GM19025 (cell line): ENCODE results near the gene MACROD2.
"Not testable (repeated sequence)": the region's sequence is repeated elsewhere in the genome, so short reads cannot be mapped to it uniquely, and the experiment has no call there.

Experiments
- ATAC-seq: cut with Tn5 transposase; IDR thresholded peaks from one replicate; pipeline ENCODE4 v1.9.1; 2021; ENCODE audit warnings: mild to moderate bottlenecking, low read depth, moderate library complexity; ENCODE audit not compliant: unreplicated experiment

Gene MACROD2

DNA sequence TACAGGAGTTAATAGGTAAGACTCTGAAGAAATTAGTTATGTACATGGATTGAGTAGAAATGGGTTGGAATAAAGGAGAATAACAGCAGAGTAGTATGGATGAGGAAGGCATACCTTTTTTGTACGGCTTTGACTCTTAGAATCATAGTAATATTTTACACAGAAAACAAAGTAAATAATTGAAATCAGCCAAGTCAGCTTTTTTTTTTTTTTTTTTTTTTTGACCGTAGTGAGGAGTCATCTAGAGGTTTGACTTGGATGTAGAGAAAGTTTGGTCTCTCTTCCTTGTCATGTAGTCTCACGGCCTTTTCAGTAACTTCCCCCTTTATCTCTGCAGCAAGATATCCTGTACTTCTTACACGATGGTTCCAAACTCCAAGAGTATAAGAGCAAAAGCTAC lies 183.2 kb downstream of the MACROD2 start:
- ATAC-seq = no peak

- no peak for ATAC-seq
These were observed 183.6 kb downstream of the MACROD2 start for GRCh38 chr20:14178952-14179351.

DNA sequence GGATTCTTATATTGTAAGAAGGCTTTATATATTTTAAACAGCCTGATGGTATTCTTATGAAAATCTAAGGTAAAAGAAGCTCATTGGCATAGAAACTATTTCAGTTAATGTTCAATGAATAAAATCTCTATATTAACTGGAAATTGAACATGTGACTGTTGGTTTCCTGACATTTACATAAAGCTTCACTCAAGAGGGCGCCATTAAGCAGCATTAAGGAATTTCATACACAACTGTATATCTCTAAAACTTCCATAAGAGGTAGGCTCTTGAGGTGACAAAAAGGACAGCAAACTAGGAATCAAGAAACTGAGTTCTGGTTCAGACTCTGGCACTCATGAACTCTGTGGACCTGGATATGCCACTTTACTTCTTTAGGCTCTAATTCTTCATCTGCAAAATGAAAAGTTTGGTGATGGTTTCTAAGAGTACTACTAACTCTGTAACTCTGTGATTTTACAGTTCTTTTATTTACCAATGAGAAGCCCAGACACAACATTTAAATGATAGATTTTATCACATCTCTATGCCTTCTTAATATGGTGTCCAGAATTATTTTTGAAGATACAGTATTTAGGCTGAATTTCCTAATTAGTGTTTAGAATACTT lies 194.6 kb downstream of the MACROD2 start:
- ATAC-seq = no peak

GRCh38 chr20:14191559-14191958 lies 196.2 kb downstream of the MACROD2 start:
- no peak for ATAC-seq

DNA sequence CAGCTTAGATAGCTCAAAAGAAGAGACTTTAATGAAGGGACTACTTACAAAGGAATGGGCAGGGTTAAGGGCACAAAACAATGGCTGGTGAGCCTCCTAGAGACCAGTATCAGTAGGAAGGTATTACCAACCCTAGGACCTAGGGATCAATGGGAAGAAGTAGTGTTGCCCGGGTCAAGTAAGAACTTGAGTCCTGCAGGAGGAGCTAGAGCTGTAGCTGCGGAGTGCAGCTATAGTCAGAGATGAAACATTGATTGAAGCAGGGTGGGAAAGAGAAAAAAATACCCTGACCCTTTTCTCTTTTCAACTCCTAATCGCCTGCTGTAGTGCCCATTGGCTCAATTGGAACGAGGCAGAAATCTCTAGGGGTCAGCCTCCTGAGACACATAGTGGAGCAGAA lies 198.1 kb downstream of the MACROD2 start:
- ATAC-seq = no peak

- ATAC-seq = no peak
These were observed 198.6 kb downstream of the MACROD2 start for GRCh38 chr20:14193885-14194284.

DNA sequence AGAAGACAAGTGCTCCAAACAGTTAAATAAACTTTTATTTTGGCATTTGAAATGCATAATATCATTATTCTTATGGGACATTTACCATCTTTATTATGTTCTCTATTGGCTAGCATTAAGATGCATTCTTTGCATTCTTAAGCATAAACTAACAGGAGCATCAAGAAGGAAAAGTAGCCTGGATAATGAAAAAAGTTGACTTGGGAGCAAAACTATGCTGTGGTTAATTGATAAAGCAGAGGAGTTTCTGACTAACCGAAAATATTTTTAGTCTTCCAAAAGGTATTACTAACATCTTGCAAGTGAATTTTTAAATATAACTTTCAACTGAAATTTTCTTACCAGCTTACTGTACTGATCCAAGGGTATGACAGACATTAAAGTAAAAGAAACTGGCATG lies 201.8 kb downstream of the MACROD2 start:
- ATAC-seq = no peak

GRCh38 chr20:14198416-14198815 lies 203.1 kb downstream of the MACROD2 start:
- ATAC-seq = no peak

GRCh38 chr20:14199111-14199510 lies 203.8 kb downstream of the MACROD2 start:
- no peak for ATAC-seq

DNA sequence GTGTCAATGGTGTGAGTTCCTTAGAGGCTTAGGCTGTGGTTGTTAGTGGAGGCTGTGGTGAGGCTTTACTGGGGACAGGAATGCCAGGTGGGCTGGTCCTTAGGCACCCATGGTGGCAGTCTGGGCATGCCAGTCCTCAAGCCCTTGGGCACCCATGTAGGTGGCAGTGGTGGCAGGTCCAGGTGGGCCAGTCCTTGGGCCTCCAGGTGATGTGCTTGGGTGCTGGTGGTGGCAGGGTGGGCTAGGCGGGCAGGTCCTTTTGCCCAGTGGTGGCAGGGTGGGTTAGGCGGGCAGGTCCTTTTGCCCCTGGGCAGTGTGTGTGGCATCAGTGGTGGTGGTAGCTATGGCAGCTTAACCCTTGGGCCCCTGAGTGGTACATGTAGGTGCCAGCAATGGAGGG lies 208.3 kb downstream of the MACROD2 start:
- no peak for ATAC-seq

- no peak for ATAC-seq
These were observed 212.3 kb downstream of the MACROD2 start for GRCh38 chr20:14207591-14207990.

DNA sequence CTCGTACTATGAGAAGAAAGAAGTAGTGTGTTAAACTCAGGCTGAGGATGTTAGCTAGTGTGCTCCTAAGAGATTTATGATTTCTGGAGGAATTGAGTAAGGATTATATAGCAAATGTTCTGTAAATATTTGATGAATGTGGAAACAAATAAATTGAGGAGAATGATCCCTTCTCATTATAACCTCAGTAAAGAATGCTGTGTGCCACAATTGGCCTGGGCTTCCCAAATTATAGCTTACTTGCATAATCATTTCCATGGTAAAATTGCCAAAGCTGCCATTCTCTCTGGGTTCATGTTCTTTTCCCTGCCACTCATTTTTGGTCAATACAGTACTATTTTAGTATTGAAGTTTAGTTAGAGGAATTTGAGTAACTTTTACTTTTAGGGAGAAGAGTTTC lies 213.6 kb downstream of the MACROD2 start:
- no peak for ATAC-seq

DNA sequence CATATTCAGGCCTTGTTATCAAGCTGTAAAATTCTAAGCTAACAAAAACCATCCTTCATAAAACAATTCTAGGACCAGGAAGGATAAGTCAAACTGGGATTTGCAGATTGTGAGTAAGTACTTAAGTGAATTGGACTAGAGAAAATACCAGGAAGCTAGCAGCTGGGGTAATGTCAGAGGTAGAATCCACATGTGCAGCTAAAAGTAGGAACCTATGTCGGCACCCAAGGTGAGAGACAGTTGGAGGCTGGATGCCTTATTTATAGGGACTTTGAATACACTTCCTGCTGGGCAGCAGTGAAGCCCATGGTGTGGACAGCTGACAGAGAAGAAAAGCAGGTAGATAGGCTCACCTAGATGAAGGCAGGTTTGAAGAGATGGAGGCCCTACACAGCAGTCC lies 214.8 kb downstream of the MACROD2 start:
- no peak for ATAC-seq

GRCh38 chr20:14214046-14214445 lies 218.7 kb downstream of the MACROD2 start:
- ATAC-seq = no peak

- ATAC-seq = not testable (repeated sequence)
These were observed 220.6 kb downstream of the MACROD2 start for GRCh38 chr20:14215880-14216279.

DNA sequence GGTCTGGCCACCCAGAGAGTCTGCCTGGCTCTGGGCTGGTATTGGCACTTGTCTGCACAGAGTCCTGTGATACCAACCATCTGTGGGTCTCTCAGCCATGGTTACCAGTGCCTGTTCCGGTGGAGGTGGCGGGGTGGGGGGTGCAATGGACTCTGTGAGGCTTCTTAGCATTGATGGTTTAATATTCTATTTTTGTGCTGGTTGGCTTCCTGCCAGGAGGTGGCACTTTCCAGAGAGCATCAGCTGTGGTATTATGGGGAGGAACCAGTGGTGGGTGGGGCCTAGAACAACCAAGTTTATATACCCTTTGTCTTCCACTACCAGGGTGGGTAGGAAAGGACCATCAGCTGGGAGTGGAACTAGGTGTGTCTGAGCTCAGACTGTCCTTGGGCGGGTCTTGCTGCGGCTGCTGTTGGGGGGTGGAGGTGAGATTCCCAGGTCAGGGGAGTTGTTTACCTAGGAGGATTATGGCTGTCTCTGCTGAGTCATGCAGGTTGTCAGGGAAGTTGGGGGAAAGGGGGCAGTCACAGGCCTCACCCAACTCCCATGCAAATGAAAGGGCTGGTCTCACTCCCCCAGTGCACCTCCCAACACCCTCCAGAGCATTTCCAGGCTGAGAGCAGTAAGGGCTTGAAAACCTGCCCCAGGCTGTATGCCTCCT lies 224.6 kb downstream of the MACROD2 start:
- no peak for ATAC-seq

DNA sequence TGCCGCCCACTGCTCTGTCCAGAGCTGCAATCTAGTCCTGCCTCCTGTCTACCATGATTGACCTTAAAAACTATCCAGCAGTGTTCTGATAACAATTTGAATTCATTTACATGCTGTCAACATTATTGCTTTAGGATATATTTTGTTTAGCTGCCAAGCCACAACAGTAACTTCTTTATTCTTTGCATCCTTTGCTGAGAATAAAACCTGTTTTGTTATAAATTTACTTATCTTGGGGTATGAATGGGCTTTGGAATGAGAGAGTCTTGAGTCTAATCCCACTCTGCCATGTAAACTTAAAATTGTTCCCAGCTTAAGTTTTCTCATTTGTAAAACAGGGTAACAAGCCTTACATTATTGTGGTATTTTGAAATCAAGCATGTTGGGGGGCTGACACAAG lies 225.7 kb downstream of the MACROD2 start:
- ATAC-seq = no peak

GRCh38 chr20:14223806-14224205 lies 228.5 kb downstream of the MACROD2 start:
- no peak for ATAC-seq

DNA sequence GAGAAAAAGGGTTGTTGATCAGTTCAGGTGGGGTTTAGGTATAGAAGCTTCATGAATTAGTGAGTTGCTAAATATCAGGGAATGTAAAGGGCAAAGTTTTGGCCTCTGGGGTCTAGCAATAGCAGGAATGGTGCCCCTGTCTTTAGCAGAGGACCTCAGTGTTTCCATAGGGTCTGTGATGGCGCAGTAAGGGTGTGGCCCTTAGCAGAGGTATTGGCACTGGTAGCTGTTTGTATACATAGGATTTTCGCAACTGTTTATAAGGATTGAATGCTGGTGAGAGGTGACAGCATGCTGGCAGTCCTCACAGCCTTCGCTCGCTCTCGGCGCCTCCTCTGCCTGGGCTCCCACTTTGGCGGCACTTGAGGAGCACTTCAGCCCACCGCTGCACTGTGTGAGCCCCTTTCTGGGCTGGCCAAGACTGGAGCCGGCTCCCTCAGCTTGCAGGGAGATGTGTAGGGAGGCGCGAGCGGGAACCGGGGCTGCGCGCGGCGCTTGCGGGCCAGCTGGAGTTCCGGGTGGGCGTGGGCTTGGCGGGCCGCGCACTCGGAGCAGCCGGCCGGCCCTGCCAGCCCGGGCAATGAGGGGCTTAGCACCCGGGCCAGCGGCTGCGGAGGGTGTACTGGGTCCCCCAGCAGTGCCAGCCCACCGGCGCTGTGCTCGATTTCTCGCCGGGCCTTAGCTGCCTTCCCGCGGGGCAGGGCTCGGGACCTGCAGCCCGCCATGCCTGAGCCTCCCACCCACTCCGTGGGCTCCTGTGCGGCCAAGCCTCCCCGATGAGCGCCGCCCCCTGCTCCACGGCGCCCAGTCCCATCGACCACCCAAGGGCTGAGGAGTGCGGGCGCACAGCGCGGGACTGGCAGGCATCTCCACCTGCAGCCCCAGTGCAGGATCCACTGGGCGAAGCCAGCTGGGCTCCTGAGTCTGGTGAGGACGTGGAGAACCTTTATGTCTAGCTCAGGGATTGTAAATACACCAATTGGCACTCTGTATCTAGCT lies 231.0 kb downstream of the MACROD2 start:
- not testable (repeated sequence) for ATAC-seq

DNA sequence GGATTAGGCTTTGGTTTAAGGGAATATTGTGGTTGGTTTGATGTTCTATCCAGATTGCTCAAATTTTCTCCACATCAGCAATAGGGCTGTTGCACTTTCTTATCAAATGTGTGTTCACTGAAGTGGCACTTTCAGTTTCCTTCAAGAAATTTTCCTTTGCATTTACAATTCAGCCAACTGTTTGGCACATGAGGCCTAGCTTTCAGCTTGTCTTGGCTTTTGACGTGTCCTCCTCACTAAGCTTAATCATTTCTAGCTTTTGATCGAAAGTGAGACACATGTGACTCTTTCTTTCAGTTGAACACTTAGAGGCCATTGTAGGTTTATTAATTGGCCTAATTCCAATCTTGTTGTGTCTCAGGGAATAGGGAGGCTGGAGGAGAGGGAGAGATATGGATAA lies 237.3 kb downstream of the MACROD2 start:
- ATAC-seq = peak; percentile 75

- ATAC-seq = no peak
These were observed 239.5 kb downstream of the MACROD2 start for GRCh38 chr20:14234666-14235295.
